GM18858 (cell line): Measurements from ENCODE around the gene TMEM158.

Source experiments
- ATAC-seq: cut with Tn5 transposase; IDR thresholded peaks from one replicate; pipeline ENCODE4 v1.9.1; 2021; ENCODE audit not compliant: unreplicated experiment

Gene TMEM158

DNA sequence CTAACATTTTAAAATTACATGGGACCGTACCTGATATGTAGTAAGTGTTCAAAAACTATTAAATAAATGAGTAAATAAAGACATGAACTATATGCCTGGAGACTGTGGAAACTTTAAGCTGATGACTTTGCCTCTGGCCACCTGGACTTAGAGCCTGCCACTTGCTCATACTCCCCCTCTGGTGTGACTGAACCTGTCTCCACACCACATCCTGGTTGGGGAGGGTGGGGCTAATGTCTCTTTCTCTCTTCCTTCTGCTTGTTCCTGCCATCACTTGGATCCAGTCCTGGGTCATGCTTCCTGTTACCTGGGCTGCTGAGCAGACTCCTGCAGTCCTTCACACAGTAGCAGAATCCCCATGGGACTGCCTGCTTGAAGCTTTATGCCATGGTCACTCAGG, 8.2 kb upstream of the TMEM158 start:
- no peak for ATAC-seq

DNA sequence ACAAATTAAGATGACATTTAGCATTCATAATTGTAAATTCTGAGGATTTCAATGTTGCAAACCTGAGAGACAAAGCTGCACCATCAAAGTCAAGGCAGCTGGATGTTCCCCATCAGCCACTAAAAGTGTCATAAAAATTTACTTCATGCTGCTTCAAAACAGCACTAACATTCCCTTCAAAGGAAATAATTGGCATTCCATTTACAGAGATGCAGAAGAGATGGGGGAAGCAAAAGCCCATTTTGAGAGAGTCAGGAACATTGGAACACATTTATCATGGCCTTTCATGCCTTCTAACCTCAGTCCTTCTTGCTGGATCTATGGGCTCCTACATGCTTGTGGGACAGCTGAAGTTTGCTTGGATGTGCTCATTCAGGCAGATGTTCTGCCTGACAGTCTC, 6.4 kb upstream of the TMEM158 start:
- no peak for ATAC-seq

DNA sequence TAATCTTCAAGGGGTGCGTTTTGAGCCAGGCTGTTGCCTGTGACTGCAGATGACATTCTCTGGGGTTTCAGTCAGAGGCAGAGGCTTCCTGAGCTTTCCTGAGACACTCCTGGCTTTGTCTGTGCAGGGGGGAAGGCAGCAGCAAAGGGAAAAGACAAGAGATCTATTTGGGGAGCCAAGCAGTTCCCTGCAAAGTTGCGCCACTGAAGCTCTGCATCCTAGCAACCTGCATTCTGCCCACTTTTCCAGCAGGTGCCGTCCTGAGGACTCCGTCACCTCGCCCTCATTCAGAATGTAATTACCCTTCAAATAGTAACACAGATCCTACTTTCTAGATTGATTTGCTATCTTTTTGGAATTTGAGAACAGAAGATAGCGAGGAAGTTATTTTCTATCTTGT, 1.9 kb upstream of the TMEM158 start:
- no peak for ATAC-seq

DNA sequence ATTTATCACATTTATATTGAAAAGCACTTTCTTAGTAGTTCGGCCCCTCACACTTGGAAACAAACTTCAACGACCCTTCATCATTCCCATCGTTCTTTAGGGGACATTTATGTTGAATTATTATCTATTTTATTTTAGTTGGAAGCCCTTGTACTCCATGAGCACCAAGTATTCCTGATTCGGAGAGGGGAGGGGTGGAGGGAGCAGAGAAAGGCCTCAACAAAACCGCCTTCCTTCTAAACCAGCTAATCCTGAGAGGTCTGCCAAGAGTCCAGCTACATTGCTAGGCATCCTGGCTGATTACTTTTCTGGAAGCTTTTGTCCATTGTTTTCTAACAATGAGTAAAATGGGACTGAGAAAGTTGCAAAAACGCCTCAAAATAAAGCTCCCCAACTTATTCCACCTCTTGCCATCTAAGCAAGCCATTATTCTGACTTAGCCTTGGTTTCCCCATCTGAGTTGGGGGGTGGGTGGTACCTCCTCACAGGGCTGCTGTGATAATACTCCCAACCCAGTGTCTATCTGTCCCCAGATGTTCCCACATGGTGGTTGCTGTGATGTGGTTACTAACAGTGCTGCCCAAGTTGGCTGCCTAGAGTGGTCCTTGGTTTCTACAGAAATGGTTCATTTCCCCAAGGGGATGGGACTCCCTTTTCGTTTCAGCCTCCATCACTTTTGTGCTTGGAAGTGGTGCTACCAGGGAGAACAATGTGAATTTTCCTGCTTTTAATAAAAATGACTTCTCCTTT, 1.2 kb upstream of the TMEM158 start:
- ATAC-seq = no peak

DNA sequence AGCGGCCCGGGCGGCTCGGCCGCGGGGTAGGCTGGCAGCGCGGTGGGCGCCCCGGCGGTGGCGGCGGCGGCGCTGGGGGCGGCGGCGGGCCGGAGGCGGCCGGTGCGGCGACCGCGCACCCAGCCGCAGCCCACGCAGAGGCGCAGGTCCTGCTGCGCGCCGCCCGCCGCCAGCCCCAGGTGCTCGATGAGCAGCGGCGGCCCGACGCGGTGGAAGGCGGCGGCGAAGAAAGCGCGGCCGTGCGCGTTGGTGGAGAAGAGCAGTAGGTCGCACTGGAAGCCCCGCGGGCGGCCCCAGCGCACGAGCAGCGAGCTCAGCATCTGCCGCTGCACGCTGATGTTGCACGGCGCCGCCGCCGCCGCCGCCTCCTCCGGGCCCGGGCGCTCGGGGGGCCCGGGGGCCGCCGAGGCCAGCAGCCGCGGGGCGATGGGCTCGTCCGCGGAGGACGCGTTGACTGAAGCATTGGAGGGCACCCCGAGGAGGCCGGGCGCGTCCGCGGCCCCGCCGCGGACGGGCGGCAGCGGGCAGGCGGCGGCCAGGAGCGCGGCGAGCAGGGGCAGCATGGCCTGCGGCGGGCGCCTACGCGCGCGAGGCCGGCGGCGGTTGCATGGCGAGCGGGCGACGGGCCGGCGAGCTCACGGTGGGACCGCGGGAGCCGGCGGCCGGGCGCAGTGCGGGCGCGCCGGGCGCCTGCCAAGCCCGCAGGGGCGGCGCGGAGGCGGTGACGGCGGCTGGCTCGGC, 452 bp downstream of the TMEM158 start:
- no peak for ATAC-seq

DNA sequence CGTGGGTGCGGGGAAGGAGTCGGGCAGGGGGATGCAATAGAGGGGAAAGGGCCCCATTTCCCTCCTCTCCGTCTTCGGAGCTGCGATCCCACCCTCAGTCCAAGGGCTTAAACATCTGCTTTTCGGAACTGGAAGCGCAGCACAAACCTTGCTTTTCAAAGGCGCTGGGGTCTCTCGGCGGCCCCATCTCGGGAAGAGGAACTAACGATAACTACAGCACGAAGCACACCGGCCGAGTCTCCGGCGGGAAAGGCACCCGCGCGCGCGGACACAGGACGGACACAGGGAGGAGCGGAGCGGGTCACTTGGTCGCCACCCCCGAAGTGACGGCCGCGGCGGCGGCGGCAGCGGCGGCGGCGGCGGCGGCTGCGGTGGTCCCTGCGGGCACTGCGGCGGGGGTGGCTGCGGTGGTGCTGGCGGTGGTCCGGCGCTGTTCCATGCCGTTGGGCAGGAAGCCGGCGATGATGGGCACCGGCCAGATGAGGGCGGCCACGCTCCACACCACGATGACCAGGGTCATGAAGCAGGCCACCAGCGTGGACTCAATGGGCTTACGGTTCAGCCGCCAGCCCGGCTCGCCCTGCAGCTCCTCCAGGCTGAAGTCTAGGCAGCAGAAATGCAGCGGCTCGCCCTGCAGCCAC, 1.1 kb downstream of the TMEM158 start:
- ATAC-seq = no peak

DNA sequence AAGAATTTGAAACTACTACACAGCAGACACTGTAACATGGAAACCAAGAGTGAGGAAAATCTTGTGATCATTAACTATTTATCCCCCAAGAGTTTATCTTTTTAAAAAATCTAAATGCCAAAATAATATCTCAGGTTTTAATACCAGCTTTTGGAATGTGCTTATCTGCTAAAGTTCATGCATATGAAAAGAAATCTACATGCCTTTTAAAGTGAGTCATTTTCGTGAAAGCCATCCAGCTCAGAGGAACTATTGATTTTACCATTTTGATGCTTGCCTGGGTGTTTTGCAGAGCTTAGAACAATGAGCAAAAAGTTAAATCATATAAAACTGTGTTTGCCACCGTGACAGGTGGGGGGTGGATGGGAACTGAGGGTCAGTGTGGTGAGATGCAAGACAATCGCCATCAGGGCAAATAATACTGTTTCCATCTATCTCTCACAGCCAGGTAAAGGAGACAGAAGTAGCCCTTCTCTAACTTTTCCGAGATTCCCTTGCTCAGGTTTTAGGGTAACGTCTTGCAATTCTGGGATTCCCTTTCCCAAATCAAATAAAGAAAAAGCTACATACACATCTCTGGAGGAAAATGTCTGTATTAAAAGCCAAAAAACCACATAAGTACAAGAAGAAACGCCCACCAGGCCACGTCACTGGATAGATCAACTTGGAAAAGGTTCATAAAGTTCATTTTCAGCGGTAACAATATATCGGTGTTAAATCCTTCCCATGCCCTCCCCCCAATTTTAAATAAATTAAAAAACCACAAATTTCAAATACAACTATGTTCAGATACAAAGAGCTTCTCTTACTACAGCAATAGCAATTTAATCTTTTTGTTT, 2.0 kb downstream of the TMEM158 start:
- ATAC-seq = no peak

DNA sequence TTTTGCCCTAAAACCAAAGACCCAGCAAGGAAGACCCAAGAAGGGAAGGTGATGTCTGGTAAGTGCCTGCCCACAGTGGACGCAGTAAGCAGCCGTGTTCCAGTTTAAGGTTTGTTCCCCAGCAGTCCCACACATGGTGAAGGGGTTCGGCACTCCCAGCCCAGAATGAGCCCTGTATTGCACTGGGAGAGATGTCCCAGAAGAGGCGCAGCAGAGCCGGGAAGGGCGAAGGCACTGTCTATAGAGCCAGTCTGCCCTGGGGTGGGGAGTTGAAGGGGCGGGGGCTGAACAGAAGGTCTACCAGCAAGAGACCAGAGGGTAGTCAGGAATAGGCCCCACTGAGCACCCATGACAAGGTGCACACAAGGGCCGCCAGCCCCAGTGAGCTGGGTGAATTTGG, 6.4 kb downstream of the TMEM158 start:
- ATAC-seq = no peak

DNA sequence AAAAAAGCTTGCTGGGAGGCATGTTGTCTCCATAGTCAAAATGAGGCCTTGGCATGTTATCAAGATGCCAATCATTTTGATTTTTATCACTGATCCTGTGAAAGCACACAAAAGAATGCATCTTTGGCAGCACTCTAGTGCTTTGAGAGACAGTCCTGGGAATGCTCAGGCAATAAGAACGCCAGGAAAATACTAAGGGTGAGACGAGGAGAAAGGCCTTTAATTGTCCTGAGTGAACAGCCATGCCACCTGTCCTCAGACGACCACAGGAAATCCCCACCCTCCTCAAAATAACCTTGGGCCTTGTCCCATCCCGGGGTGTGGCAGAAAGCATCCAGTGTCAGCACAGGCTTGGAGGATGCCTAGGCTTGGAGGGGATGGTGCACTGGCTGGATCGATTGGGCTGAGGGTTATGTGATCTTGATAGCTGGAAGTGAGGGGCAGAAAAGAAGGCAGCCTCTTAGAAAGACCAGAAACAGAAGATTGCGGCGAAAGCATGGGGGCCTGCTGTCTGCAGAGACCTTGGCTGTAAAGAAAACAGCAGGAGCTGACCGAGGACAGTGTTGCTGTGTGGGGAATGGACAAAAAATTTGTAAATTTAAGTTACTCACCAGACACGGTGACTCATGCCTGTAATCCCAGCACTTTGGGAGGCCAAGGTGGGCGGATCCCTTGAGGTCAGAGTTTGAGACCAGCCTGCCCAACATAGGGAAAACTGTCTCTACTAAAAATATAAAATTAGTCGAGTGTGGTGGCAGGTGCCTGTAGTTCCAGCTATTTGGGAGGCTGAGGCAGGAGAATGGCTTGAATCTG, 7.3 kb downstream of the TMEM158 start:
- ATAC-seq = no peak

DNA sequence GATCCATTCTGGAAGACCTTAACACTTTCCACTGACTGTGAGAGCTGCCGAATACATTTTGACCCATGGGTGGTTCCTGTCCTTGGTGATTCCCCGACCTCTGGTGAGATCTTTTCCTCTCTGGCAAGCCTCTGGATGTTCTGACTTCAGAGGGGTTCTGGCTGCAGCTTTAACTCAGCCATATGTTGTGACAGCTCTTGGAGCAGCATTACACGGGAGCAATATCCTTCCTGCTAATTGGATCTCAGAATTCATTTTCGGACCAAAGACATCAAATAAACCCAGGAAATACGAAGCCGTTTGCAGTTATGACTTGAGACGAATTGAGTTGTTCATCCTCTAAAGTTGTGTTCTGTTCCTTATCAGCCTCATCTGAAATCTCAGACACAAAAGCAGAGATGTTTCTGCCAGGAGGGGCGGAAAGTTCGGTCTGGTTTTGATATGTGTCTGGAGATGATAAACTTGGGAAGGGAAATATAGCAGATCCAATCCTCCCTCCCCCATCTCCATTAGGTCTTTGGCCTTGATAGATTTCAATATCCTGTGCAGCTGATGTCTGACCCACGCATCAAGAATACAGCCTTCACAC, 10.0 kb downstream of the TMEM158 start:
- ATAC-seq = no peak

DNA sequence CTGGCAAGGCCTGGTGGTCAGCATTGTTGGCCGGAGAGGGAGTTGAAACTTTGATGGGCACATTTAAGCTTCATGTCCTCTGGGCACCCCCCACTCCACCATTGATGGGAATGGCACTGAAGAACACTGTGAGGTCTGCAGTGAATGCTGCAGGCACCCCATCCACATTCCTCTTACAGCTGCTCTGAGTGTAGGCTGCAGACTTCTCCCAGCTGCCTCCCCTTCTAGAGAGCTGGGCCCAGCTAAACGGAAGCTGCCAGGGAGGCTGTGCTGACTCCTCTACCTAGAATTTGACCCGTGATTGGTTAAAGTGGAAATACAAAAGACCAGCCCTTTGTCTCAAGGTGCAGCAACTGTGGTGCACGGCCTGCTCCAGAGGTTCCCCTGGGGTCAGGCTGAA, 10.6 kb downstream of the TMEM158 start:
- no peak for ATAC-seq

DNA sequence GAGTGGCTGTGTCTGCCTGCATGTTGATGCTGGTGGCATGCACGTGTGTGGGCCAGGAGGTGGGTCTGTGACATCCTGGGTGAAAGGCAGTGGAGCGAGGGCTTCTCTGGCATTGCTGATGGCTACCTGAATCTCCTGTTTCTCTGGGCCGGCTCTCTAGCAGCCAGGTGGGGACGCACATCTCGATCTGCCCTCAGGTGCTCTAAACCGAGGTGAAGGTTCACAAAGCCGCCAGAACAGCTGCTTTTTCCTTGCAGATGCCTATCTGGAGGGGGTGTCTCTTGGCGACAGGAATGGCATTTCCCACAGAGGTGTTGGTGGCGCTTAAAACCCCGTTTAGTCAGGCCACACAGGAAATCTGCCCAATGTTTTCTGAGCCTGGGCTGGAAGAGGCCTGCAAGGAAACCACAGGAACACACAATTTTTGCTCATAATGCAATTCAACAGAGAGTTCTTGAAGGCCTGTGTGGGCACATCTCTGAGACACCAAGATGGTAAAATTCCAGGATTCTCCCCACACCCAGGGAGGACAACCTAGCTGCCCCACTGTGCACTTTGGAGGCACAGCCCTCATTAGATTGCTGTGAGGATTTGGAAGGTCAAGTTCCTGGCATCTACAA, 11.9 kb downstream of the TMEM158 start:
- no peak for ATAC-seq

DNA sequence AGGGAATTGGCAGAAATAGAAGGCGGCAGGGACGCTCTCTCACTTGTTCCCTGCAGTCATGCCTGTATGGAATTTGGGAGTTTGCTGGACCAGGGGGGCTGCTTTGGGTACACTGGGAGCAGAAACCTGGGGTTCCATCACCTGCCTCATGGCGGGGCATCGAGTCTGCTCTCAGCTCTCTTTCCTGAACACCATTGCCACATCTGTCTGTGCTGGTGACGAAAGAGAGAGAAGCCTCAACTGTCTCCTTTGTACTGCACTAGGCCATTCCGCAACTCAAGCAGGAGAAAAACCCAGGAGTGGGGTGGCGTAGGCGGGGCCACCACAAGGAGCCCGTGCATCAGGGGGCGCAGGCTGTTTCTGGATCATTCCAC, 14.0 kb downstream of the TMEM158 start:
- ATAC-seq = no peak

DNA sequence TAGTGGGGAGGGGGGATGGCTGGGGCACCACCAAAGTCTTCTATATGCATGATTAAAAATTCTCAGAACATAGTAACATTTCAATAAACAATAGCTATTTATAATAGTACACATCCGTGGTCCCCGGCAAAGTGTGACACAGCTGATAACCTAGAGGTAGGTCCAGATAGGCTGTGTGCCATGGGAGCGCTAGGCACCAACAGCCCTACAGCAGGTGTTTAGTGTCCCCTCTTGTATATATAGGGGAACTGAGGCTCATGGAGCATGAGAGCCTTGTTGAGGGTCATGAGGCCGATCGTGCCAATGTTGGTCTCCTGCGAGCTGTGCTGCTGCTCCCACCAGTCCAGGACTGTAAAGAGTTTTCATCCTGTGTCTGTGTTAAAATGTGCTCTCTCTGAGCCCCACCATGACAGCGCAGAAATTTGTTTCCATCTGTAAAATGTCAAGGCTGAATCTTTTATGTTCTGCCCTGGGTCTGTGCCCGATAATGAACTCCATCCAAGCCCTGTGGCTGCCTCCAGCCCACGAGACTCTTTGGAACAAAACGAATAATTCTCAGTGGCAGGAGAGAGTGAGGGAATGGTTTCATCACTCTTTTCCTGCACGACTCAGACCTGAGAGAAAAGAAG, 14.5 kb downstream of the TMEM158 start:
- no peak for ATAC-seq

DNA sequence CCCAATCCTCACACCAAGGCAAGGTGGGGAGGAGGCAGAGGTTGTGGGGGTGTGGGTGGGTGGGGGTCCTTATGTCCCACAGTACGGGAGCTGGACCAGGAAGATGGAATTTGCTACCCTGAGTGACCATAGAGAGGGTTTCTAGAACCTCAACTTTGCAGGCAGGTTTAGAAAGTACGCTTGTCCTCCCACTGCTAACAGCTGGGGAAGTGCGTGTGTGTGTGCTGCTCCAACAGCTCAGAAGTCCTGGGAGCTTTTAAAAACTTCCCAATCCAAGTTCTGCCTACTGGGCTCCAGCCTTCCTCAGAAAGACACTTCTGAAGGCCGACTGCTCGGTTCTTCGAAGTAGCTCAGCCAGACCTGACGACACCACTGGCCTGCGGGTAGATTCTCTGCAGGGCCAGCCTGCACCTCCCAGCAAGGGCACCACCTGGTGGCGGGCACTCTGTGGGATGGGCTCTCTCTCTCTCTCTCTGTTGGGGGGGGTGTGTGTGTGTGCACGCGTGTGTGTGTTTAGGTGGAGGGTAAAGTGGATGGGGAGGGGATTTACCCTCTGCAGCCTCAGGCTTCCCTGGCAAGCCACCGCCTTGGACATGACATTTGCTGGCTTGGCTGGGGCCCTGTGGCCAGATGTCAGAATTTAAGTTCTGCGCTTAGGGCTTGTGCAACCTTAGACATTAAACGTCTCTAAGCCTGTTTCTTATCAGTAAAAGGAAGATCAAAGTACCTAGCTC, 15.6 kb downstream of the TMEM158 start:
- no peak for ATAC-seq

DNA sequence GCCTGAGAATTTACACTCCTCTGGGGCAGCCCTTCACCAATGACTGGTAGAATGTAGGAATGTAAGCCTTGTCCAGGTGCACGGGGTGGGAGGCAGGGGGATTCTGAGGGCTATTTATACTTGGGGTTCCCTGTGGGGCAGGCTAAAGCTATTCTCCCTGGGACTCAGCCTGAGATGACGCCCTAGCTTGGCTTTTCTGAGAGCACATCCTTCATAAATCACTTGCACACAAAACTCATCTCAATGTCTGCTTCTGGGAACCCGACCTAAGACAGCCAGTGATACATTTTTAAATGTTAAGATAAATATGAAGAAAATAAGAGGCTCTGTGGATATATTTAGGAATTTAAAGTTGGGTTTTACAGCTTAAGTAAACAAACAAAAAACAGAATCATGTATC, 16.6 kb downstream of the TMEM158 start:
- no peak for ATAC-seq

DNA sequence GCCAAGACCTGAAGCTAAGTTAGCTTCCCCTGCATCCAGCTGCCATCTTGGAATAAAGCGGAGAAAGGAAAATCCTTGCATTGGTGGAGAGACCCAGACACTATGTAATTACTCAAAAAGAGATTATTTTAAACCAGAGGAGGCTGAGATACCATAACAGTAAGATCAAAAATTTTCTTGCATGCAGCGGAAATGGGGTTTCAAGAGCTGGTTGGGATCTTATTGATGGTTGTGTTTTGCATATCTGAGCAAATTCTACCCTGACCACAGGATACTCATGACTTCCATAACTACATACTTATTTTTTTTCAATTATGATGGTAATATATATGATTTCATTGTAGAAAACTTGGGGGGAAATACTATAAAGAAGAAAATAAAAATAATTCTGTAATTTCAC, 17.5 kb downstream of the TMEM158 start:
- ATAC-seq = no peak

DNA sequence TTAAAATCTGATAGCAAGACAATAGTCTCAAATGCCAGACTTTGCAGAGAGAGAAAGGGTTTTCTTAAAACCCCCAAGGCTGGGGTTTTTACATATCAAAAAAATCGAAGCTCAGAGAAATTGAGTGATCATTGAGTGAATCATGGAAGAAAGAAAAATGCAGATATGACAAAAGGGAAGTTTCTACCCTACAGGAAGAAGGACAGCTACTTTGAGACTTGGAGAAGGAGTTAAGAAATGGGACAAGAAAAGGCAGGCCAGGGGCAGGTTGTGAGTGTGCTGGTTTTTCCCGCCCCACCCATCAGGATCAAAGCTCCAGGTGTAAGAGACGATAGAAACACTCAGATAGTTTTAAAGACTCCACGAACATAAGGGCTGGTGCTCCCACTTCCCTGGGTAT, 18.6 kb downstream of the TMEM158 start:
- ATAC-seq = no peak

DNA sequence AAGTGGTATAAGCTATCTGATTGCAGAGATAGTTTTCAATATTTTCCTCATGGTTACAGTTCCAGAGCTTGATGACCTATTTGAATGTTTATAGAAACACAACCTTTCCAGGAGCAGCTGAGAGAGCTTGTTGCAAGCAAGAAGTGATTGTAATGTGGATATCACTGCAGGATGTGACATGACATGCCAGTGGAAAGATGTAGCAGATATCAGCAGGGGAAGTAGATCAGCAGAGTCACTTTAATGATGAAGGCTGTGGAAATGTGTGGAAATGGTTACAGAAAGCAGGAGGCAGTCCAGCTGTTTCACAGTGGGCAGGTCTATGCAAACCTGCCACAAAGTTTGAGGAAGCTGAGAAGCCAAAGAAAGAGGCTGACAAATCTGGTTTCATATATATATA, 21.0 kb downstream of the TMEM158 start:
- ATAC-seq = no peak
